GM23338 (cell line): ENCODE data around the gene FMN2.

Source experiments
- EZH2 ChIP-seq: fragments of 200-600 bp; sonication (generic); IDR thresholded peaks from one replicate; pipeline ENCODE4 v1.8.0; 2017; ENCODE audit warnings: antibody characterized with exemption, mild to moderate bottlenecking, low read depth; ENCODE audit not compliant: unreplicated experiment
- EZH2phosphoT487 ChIP-seq: fragments of 200-600 bp; sonication (generic); IDR thresholded peaks from one replicate; pipeline ENCODE4 v1.8.1; 2018; ENCODE audit warnings: antibody characterized with exemption; ENCODE audit not compliant: unreplicated experiment
- POLR2AphosphoS5 ChIP-seq: IDR thresholded peaks from 2 replicates; pipeline ENCODE4 v1.6.1; 2016; ENCODE audit warnings: antibody characterized with exemption, low read depth
- TF ChIP-seq, protein P1 (sequence below), 2 experiments: fragments of 200-600 bp in 1 of 2; sonication (generic) in 1 of 2; conservative IDR thresholded peaks; 2 replicates each; pipeline versions ENCODE4 v1.5.1 to v1.6.1; 2016 to 2017; ENCODE audit warnings: antibody characterized with exemption in 2 of 2, low read depth in 2 of 2, mild to moderate bottlenecking in 2 of 2, moderate library complexity in 1 of 2
- TF ChIP-seq, protein P2 (sequence below): IDR thresholded peaks from one replicate; pipeline ENCODE4 v1.6.1; 2018; ENCODE audit warnings: antibody characterized with exemption; ENCODE audit not compliant: unreplicated experiment

DNA sequence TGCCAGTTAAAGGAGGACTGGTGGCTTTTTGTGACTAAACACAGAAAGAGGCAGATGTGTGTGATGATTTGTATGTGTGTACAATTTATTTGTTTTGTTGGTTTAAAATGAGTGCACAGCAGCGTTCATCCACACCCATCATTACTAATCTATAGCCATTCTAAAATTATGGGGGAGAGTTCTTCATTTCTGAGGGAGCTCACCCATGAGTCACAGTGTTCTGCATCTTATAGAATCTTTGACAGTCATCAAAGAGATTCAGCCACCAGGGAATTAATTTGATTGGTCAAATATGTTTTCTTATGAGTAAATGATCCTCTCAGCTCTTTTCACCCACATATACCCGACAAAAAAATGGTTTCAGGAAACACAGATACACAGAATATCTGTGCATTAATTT lies 372.4 kb downstream of the FMN2 start:
- TF ChIP-seq EZH2 (no peak), EZH2phosphoT487 (no peak), POLR2AphosphoS5 (no peak)
- TF ChIP-seq, protein P1, sequence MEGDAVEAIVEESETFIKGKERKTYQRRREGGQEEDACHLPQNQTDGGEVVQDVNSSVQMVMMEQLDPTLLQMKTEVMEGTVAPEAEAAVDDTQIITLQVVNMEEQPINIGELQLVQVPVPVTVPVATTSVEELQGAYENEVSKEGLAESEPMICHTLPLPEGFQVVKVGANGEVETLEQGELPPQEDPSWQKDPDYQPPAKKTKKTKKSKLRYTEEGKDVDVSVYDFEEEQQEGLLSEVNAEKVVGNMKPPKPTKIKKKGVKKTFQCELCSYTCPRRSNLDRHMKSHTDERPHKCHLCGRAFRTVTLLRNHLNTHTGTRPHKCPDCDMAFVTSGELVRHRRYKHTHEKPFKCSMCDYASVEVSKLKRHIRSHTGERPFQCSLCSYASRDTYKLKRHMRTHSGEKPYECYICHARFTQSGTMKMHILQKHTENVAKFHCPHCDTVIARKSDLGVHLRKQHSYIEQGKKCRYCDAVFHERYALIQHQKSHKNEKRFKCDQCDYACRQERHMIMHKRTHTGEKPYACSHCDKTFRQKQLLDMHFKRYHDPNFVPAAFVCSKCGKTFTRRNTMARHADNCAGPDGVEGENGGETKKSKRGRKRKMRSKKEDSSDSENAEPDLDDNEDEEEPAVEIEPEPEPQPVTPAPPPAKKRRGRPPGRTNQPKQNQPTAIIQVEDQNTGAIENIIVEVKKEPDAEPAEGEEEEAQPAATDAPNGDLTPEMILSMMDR (conservative IDR thresholded peaks at IDR 0.05; ENCODE audit: low read depth in 2 of 2) = no peak
- TF ChIP-seq, protein P2, sequence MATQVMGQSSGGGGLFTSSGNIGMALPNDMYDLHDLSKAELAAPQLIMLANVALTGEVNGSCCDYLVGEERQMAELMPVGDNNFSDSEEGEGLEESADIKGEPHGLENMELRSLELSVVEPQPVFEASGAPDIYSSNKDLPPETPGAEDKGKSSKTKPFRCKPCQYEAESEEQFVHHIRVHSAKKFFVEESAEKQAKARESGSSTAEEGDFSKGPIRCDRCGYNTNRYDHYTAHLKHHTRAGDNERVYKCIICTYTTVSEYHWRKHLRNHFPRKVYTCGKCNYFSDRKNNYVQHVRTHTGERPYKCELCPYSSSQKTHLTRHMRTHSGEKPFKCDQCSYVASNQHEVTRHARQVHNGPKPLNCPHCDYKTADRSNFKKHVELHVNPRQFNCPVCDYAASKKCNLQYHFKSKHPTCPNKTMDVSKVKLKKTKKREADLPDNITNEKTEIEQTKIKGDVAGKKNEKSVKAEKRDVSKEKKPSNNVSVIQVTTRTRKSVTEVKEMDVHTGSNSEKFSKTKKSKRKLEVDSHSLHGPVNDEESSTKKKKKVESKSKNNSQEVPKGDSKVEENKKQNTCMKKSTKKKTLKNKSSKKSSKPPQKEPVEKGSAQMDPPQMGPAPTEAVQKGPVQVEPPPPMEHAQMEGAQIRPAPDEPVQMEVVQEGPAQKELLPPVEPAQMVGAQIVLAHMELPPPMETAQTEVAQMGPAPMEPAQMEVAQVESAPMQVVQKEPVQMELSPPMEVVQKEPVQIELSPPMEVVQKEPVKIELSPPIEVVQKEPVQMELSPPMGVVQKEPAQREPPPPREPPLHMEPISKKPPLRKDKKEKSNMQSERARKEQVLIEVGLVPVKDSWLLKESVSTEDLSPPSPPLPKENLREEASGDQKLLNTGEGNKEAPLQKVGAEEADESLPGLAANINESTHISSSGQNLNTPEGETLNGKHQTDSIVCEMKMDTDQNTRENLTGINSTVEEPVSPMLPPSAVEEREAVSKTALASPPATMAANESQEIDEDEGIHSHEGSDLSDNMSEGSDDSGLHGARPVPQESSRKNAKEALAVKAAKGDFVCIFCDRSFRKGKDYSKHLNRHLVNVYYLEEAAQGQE = no peak
